GM12878 (cell line): ENCODE measurements around the gene OPN3. TPM values are rescaled to one million over a fixed set of nuclear protein-coding genes. Genes with fewer than 3 reads are reported as not detected.

ENCODE experiments used
- CBX5 ChIP-seq: sonication (generic); IDR thresholded peaks from 2 replicates; pipeline ENCODE4 v1.6.1; 2016; ENCODE audit warnings: low read depth, moderate library complexity, mild to moderate bottlenecking, inconsistent platforms
- EGR1 ChIP-seq, 2 experiments: IDR thresholded peaks; 1 replicate in 1 of 2; 2 replicates in 1 of 2; pipeline ENCODE4 v1.6.1; 2011 to 2012; ENCODE audit warnings: low read depth in 2 of 2, low read length in 2 of 2, borderline replicate concordance in 1 of 2, mild to moderate bottlenecking in 1 of 2, moderate library complexity in 1 of 2
- EZH2 ChIP-seq: IDR thresholded peaks from 2 replicates; pipeline ENCODE4 v1.6.1; 2012; ENCODE audit warnings: low read depth, mild to moderate bottlenecking, control low read depth, inconsistent platforms, low read length, borderline replicate concordance; ENCODE audit not compliant: control insufficient read depth
- NRF1 ChIP-seq: conservative IDR thresholded peaks from 2 replicates; pipeline ENCODE4 v1.6.1; 2011; ENCODE audit warnings: mild to moderate bottlenecking, low read depth, low read length, improper control_type of control experiment
- POLR2A ChIP-seq: IDR thresholded peaks from 2 replicates; pipeline ENCODE4 v1.6.1; 2011; ENCODE audit warnings: low read depth, mild to moderate bottlenecking, low read length
- SIN3A ChIP-seq: IDR thresholded peaks from 2 replicates; pipeline ENCODE4 v1.6.1; 2012; ENCODE audit warnings: low read depth, low read length, improper control_type of control experiment
- SP1 ChIP-seq: IDR thresholded peaks from one replicate; pipeline ENCODE4 v1.6.1; 2011; ENCODE audit warnings: low read depth, low read length
- ZNF24 ChIP-seq: fragments of 450-650 bp; IDR thresholded peaks from 2 replicates; pipeline ENCODE4 v1.6.1; 2017; ENCODE audit warnings: antibody characterized with exemption, mild to moderate bottlenecking
- polyA plus RNA-seq, 11 experiments: library from polyadenylated mRNA; depleted of rRNA in 4 of 11; unstranded in 6 of 11; stranded (reverse) in 5 of 11; fragments of >200 nt; fragmentation: Nextera tagmentation in 4 of 11; fragmentation: Illumina TruSeq in 1 of 11; extraction: Ambion mirVana in 4 of 11; extraction: Trizol in 1 of 11; gene quantifications; 1 replicate in 1 of 11; 2 replicates in 10 of 11; pipeline versions ENCODE4 v1.2.1 to v1.2.3, GENCODE V29; 2011 to 2016; ENCODE audit warnings: inconsistent platforms in 2 of 11, missing spikeins in 2 of 11, low read depth in 1 of 11
- total RNA-seq, 4 experiments: library from RNA; depleted of rRNA in 3 of 4; stranded (reverse); fragments of >200 nt in 3 of 4; fragmentation: Illumina TruSeq in 1 of 4; extraction: Trizol in 1 of 4; gene quantifications; 2 replicates each; pipeline versions ENCODE4 v1.2.1 to v1.2.3, GENCODE V29; 2013 to 2021
- TF ChIP-seq, protein P1 (sequence below): fragments of 450-650 bp; IDR thresholded peaks from 2 replicates; pipeline ENCODE4 v1.6.1; 2017; ENCODE audit warnings: mild to moderate bottlenecking, moderate library complexity
- TF ChIP-seq, protein P2 (sequence below): IDR thresholded peaks from 2 replicates; pipeline ENCODE4 v1.6.1; 2012; ENCODE audit warnings: improper control_type of control experiment, low read depth, low read length; ENCODE audit not compliant: insufficient replicate concordance
- TF ChIP-seq, protein P3 (sequence below): fragments of 450-650 bp; IDR thresholded peaks from 2 replicates; pipeline ENCODE4 v1.6.1; 2016; ENCODE audit warnings: mild to moderate bottlenecking
- TF ChIP-seq, protein P4 (sequence below): fragments of 450-650 bp; IDR thresholded peaks from 2 replicates; pipeline ENCODE4 v1.6.1; 2017; ENCODE audit warnings: antibody characterized with exemption, mild to moderate bottlenecking, moderate library complexity
- TF ChIP-seq, protein P5 (sequence below): IDR thresholded peaks from 2 replicates; pipeline ENCODE4 v1.6.1; 2012; ENCODE audit warnings: low read depth, low read length, improper control_type of control experiment

The OPN3 gene
- total and polyA plus RNA-seq, 10 of the 15 experiments (the other 5 are each of a cell fraction or from before 2014, with no cell fraction given) = 0.26 to 12.2 (median 7.4) TPM

DNA sequence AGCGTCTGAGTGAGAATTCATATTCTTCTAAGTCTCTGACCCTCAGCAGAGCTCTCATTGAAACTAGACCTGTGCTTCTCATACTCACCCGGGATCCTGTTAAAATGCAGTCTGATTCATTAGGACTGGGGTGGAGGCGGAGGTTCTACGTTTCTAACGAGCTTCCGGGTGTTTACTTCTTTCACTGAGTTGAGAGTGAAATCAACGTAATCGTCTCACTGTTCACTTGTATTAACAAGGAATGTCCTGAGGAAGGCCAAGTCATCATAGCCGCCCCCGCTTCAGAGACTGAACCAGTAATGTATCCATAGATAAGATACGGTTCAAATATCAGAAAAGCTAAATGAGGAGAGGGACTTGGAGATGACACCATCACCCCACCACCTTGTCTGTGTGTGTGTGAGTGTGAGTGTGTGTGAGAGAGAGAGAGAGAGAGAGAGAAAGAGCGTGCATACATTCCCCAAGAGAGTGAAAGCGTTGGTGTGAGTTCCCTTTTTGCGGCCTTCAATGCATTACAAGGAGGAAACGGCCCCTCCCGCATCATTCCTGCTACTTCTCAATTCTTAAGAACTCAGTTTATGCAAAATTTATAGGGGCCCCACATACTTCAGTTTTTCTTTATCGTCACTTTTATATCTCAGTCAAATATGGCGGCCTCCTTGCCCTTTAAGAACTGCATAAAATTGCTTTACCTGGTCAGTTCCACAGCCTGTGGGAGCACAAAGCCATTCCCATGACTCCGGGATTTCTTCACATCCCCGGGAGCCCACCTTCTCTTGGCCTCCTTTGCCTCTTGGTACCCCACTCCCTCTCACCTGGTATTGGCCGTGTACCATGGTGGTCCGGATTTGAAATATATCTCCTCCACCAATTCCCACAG is 88.2 kb downstream of the OPN3 start (continued):
- TF ChIP-seq, protein P1, sequence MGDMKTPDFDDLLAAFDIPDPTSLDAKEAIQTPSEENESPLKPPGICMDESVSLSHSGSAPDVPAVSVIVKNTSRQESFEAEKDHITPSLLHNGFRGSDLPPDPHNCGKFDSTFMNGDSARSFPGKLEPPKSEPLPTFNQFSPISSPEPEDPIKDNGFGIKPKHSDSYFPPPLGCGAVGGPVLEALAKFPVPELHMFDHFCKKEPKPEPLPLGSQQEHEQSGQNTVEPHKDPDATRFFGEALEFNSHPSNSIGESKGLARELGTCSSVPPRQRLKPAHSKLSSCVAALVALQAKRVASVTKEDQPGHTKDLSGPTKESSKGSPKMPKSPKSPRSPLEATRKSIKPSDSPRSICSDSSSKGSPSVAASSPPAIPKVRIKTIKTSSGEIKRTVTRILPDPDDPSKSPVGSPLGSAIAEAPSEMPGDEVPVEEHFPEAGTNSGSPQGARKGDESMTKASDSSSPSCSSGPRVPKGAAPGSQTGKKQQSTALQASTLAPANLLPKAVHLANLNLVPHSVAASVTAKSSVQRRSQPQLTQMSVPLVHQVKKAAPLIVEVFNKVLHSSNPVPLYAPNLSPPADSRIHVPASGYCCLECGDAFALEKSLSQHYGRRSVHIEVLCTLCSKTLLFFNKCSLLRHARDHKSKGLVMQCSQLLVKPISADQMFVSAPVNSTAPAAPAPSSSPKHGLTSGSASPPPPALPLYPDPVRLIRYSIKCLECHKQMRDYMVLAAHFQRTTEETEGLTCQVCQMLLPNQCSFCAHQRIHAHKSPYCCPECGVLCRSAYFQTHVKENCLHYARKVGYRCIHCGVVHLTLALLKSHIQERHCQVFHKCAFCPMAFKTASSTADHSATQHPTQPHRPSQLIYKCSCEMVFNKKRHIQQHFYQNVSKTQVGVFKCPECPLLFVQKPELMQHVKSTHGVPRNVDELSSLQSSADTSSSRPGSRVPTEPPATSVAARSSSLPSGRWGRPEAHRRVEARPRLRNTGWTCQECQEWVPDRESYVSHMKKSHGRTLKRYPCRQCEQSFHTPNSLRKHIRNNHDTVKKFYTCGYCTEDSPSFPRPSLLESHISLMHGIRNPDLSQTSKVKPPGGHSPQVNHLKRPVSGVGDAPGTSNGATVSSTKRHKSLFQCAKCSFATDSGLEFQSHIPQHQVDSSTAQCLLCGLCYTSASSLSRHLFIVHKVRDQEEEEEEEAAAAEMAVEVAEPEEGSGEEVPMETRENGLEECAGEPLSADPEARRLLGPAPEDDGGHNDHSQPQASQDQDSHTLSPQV = no peak
- TF ChIP-seq, protein P2, sequence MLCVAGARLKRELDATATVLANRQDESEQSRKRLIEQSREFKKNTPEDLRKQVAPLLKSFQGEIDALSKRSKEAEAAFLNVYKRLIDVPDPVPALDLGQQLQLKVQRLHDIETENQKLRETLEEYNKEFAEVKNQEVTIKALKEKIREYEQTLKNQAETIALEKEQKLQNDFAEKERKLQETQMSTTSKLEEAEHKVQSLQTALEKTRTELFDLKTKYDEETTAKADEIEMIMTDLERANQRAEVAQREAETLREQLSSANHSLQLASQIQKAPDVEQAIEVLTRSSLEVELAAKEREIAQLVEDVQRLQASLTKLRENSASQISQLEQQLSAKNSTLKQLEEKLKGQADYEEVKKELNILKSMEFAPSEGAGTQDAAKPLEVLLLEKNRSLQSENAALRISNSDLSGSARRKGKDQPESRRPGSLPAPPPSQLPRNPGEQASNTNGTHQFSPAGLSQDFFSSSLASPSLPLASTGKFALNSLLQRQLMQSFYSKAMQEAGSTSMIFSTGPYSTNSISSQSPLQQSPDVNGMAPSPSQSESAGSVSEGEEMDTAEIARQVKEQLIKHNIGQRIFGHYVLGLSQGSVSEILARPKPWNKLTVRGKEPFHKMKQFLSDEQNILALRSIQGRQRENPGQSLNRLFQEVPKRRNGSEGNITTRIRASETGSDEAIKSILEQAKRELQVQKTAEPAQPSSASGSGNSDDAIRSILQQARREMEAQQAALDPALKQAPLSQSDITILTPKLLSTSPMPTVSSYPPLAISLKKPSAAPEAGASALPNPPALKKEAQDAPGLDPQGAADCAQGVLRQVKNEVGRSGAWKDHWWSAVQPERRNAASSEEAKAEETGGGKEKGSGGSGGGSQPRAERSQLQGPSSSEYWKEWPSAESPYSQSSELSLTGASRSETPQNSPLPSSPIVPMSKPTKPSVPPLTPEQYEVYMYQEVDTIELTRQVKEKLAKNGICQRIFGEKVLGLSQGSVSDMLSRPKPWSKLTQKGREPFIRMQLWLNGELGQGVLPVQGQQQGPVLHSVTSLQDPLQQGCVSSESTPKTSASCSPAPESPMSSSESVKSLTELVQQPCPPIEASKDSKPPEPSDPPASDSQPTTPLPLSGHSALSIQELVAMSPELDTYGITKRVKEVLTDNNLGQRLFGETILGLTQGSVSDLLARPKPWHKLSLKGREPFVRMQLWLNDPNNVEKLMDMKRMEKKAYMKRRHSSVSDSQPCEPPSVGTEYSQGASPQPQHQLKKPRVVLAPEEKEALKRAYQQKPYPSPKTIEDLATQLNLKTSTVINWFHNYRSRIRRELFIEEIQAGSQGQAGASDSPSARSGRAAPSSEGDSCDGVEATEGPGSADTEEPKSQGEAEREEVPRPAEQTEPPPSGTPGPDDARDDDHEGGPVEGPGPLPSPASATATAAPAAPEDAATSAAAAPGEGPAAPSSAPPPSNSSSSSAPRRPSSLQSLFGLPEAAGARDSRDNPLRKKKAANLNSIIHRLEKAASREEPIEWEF = peak; percentile 52
- TF ChIP-seq, protein P3, sequence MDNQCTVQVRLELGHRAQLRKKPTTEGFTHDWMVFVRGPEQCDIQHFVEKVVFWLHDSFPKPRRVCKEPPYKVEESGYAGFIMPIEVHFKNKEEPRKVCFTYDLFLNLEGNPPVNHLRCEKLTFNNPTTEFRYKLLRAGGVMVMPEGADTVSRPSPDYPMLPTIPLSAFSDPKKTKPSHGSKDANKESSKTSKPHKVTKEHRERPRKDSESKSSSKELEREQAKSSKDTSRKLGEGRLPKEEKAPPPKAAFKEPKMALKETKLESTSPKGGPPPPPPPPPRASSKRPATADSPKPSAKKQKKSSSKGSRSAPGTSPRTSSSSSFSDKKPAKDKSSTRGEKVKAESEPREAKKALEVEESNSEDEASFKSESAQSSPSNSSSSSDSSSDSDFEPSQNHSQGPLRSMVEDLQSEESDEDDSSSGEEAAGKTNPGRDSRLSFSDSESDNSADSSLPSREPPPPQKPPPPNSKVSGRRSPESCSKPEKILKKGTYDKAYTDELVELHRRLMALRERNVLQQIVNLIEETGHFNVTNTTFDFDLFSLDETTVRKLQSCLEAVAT = no peak
- TF ChIP-seq SP1 = peak; percentile 61
- TF ChIP-seq CBX5 = 0 out of 2 replicates have a peak, but pooled peaks have one; percentile 48
- TF ChIP-seq NRF1 = no peak
- TF ChIP-seq, protein P4, sequence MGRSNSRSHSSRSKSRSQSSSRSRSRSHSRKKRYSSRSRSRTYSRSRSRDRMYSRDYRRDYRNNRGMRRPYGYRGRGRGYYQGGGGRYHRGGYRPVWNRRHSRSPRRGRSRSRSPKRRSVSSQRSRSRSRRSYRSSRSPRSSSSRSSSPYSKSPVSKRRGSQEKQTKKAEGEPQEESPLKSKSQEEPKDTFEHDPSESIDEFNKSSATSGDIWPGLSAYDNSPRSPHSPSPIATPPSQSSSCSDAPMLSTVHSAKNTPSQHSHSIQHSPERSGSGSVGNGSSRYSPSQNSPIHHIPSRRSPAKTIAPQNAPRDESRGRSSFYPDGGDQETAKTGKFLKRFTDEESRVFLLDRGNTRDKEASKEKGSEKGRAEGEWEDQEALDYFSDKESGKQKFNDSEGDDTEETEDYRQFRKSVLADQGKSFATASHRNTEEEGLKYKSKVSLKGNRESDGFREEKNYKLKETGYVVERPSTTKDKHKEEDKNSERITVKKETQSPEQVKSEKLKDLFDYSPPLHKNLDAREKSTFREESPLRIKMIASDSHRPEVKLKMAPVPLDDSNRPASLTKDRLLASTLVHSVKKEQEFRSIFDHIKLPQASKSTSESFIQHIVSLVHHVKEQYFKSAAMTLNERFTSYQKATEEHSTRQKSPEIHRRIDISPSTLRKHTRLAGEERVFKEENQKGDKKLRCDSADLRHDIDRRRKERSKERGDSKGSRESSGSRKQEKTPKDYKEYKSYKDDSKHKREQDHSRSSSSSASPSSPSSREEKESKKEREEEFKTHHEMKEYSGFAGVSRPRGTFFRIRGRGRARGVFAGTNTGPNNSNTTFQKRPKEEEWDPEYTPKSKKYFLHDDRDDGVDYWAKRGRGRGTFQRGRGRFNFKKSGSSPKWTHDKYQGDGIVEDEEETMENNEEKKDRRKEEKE = no peak
- no peak for TF ChIP-seq EZH2
- TF ChIP-seq ZNF24 = peak; percentile 58; the same call in 1 of the 2 replicates
- peak in 1 of 2 experiments; percentile 57; a peak in 1 of 3 replicates for TF ChIP-seq EGR1 (IDR thresholded peaks at IDR 0.05; ENCODE audit: borderline replicate concordance in 1 of 2, low read depth in 2 of 2, low read length in 2 of 2)
- TF ChIP-seq, protein P5, sequence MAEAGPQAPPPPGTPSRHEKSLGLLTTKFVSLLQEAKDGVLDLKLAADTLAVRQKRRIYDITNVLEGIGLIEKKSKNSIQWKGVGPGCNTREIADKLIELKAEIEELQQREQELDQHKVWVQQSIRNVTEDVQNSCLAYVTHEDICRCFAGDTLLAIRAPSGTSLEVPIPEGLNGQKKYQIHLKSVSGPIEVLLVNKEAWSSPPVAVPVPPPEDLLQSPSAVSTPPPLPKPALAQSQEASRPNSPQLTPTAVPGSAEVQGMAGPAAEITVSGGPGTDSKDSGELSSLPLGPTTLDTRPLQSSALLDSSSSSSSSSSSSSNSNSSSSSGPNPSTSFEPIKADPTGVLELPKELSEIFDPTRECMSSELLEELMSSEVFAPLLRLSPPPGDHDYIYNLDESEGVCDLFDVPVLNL = no peak
- TF ChIP-seq POLR2A = peak; percentile 70
- no peak for TF ChIP-seq SIN3A
